Karpas-422 (cell line): Measurements from ENCODE around the gene TUFT1. TPM values are rescaled to one million over a fixed set of nuclear protein-coding genes. Genes with fewer than 3 reads are reported as not detected.

Source experiments
- DNase-seq: peaks from one replicate; pipeline ENCODE4 v3.0.0-alpha.2; 2015
- H2AFZ ChIP-seq: fragments of 200-600 bp; sonication (generic); 2 replicates; pipeline ENCODE4 v1.6.1; 2014; ENCODE audit warnings: antibody characterized with exemption, low read length, mixed read lengths
- H3K27ac ChIP-seq: fragments of 200-600 bp; sonication (generic); 2 replicates; pipeline ENCODE4 v1.5.1; 2014; ENCODE audit warnings: mild to moderate bottlenecking, low read length, moderate library complexity
- H3K27me3 ChIP-seq: fragments of 200-600 bp; sonication (generic); 2 replicates; pipeline ENCODE4 v1.6.1; 2014; ENCODE audit warnings: low read length, mixed read lengths
- H3K36me3 ChIP-seq: fragments of 200-600 bp; sonication (generic); 2 replicates; pipeline ENCODE4 v1.6.1; 2014; ENCODE audit warnings: low read length, mixed read lengths; ENCODE audit not compliant: insufficient read depth
- H3K4me1 ChIP-seq: fragments of 200-600 bp; sonication (generic); 2 replicates; pipeline ENCODE4 v1.6.1; 2014; ENCODE audit warnings: mild to moderate bottlenecking, low read length, mixed read lengths
- H3K4me2 ChIP-seq: fragments of 200-600 bp; sonication (generic); 2 replicates; pipeline ENCODE4 v1.6.1; 2014; ENCODE audit warnings: low read length, low read depth, mild to moderate bottlenecking; ENCODE audit not compliant: poor library complexity, severe bottlenecking
- H3K4me3 ChIP-seq: fragments of 200-600 bp; sonication (generic); 2 replicates; pipeline ENCODE4 v1.5.1; 2014; ENCODE audit warnings: mild to moderate bottlenecking, antibody characterized with exemption, low read length, mixed read lengths
- H3K79me2 ChIP-seq: fragments of 200-600 bp; sonication (generic); 2 replicates; pipeline ENCODE4 v1.6.1; 2014; ENCODE audit warnings: mild to moderate bottlenecking, low read length, mixed read lengths
- H3K9ac ChIP-seq: fragments of 200-600 bp; sonication (generic); 2 replicates; pipeline ENCODE4 v1.6.0; 2014; ENCODE audit warnings: low read length
- H3K9me2 ChIP-seq: fragments of 200-600 bp; sonication (generic), shearing (Covaris generic); replicated peaks from 2 replicates; pipeline ENCODE4 v1.6.0; 2014; ENCODE audit warnings: mild to moderate bottlenecking, low read length, moderate library complexity; ENCODE audit not compliant: insufficient read depth
- H3K9me3 ChIP-seq: fragments of 300-700, 200-600 bp; sonication (generic); 2 replicates; pipeline ENCODE4 v1.6.1; 2014; ENCODE audit warnings: low read length, mixed read lengths
- H4K20me1 ChIP-seq: fragments of 200-600 bp; sonication (generic); 2 replicates; pipeline ENCODE4 v1.6.1; 2014; ENCODE audit warnings: mild to moderate bottlenecking, antibody characterized with exemption, low read length, low read depth; ENCODE audit not compliant: insufficient read depth
- total RNA-seq: library from RNA; depleted of rRNA; stranded (reverse); fragments of >200 nt; shearing (Covaris generic); gene quantifications from 2 replicates; pipeline ENCODE4 v1.2.3, GENCODE V29; 2014; ENCODE audit warnings: low replicate concordance

TUFT1 gene
- total RNA-seq, 1 experiment from 2014 or later: not detected

DNA sequence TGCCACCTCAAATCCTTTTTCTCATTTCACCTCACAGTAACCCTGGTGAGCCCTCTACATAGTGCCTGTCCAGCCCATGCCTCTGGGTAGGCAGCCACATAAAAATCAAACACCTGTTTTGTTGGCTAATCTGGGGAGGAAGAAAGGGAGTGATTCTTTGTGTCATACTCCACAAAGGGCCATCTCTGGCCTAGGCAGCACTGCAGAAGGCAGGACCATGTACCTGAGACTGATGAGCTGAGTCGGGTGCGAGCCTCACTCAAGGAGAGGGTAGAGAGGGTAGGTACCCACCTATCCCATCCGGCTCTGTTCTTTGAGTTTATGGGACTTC is 7.8 kb downstream of the TUFT1 start:
- H3K4me2 ChIP-seq: no peak overlapping the region

DNA sequence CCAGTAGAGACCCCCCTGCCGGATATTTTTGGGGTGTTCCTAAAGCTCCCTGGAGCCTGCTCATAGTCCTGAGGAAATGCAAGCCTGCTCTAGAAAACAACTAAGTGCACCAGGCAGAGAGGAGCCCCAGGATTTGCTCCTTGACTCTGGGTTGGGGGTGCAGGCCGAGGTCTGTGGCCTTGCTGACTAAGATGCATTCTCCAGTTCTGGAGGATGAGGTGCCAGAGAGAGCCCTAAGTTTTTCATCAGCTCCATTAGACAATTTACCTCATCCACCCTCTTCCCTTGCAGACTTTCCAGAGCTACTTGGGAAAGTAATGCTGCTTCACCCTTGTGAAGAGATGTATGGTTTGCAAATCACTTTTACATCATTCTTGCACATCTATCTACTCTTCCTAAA is 9.1 kb downstream of the TUFT1 start:
- no peak for DNase-seq
- H3K9me3 ChIP-seq: no peaks in the 10 kb centered on the region
- H3K36me3 ChIP-seq: no peaks in the 10 kb centered on the region
- H3K27me3 ChIP-seq: no peaks in the 10 kb centered on the region
- no peaks in the 10 kb centered on the region for H4K20me1 ChIP-seq
- no peak overlapping the region for H3K4me3 ChIP-seq
- no peak overlapping the region for H3K4me2 ChIP-seq
- no peaks in the 10 kb centered on the region for H3K4me1 ChIP-seq
- no peak overlapping the region for H3K9ac ChIP-seq
- H2AFZ ChIP-seq: no peak overlapping the region
- no peaks in the 10 kb centered on the region for H3K79me2 ChIP-seq
- H3K27ac ChIP-seq: no peak overlapping the region
- no peaks in the 10 kb centered on the region for H3K9me2 ChIP-seq

More for the DNA sequence above, 7.8 kb downstream of the TUFT1 start:
- no peak for DNase-seq
- Histone ChIP-seq H4K20me1 (no peaks in the 10 kb centered on the region), H3K9ac (no peak overlapping the region), H3K4me3 (no peak overlapping the region), H3K27me3 (no peaks in the 10 kb centered on the region), H3K79me2 (no peaks in the 10 kb centered on the region), H2AFZ (no peak overlapping the region), H3K27ac (no peak overlapping the region), H3K9me2 (no peaks in the 10 kb centered on the region), H3K4me1 (no peaks in the 10 kb centered on the region), H3K9me3 (no peaks in the 10 kb centered on the region), H3K36me3 (no peaks in the 10 kb centered on the region)

DNA sequence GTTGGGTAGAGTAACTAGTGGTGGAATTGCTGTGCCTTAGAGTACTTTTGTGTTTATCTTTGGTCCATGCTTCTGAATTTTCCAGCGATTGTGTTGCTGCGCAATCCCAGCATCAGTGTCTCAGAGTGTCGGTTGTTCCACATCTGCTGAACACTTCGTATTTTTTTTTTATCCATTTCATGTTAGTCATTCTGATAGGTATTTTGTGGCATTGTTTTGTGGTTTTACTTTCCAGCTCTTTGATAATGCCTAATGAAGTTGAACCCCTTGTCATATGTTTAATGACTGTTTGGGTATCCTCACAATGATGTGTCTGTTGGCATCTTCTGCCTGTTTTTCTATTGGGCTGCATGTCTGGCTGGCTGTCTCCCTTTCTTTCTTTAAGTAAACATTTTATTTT is 13.6 kb downstream of the TUFT1 start:
- Histone ChIP-seq H3K4me3 (no peak overlapping the region), H3K27ac (no peak overlapping the region), H3K4me2 (no peak overlapping the region), H4K20me1 (no peaks in the 10 kb centered on the region), H3K9me2 (no peaks in the 10 kb centered on the region), H2AFZ (no peak overlapping the region), H3K9me3 (no peaks in the 10 kb centered on the region), H3K9ac (no peak overlapping the region), H3K4me1 (no peaks in the 10 kb centered on the region), H3K36me3 (no peaks in the 10 kb centered on the region), H3K79me2 (no peaks in the 10 kb centered on the region), H3K27me3 (no peaks in the 10 kb centered on the region)
- no peak for DNase-seq

DNA sequence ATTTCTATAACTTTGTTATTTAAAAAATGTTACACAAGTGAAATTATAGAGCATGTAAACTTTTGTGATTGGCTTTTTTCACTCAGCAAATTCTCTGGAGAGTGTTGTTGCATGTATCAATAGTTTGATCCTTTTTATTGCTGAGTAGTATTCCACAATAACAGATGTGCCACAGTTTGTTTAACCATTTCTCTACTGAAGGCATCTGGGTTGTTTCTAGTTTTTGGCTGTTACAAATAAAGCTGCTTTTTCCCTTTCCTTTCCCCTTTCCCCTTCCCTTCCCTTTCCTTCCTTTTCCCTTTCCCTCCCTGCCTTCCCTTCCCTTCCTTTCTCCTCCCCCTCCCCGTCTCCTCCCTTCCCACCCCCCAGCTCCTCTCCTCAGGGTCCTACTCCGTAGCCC is 15.9 kb downstream of the TUFT1 start:
- Histone ChIP-seq H3K4me3 (no peak overlapping the region), H3K9me3 (no peaks in the 10 kb centered on the region), H3K4me1 (no peaks in the 10 kb centered on the region), H3K9me2 (no peaks in the 10 kb centered on the region), H3K4me2 (no peak overlapping the region), H4K20me1 (no peaks in the 10 kb centered on the region), H3K9ac (no peak overlapping the region), H2AFZ (no peak overlapping the region), H3K27me3 (no peaks in the 10 kb centered on the region), H3K36me3 (no peaks in the 10 kb centered on the region), H3K79me2 (no peaks in the 10 kb centered on the region), H3K27ac (no peak overlapping the region)
- no peak for DNase-seq

DNA sequence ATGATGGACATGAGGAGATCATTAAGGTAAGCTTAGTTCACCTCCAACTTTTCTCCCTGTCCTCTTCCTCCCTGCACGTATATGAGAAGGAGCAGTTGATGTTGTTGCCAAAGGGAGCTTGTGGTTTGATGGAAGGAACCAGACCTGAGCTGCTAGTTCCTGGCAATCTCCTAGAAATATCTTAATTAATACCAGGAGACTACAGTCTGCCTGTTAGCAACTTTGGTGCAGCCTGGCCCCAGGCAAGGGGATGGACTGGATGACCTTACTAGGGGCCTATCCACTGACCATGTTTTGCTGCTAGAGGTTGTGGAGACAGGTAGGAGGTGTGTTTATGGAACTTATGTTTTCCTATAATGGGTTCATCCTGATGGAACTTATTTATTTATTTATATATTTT is 22.6 kb downstream of the TUFT1 start:
- Histone ChIP-seq H3K9ac (no peak overlapping the region), H3K9me3 (no peaks in the 10 kb centered on the region), H3K27ac (no peak overlapping the region), H3K9me2 (no peaks in the 10 kb centered on the region), H3K36me3 (no peaks in the 10 kb centered on the region), H3K4me2 (no peak overlapping the region), H4K20me1 (no peaks in the 10 kb centered on the region), H2AFZ (no peak overlapping the region), H3K79me2 (no peaks in the 10 kb centered on the region), H3K4me3 (no peak overlapping the region), H3K4me1 (peaks cover 6% of the 10 kb centered on the region), H3K27me3 (no peaks in the 10 kb centered on the region)
- DNase-seq: no peak

DNA sequence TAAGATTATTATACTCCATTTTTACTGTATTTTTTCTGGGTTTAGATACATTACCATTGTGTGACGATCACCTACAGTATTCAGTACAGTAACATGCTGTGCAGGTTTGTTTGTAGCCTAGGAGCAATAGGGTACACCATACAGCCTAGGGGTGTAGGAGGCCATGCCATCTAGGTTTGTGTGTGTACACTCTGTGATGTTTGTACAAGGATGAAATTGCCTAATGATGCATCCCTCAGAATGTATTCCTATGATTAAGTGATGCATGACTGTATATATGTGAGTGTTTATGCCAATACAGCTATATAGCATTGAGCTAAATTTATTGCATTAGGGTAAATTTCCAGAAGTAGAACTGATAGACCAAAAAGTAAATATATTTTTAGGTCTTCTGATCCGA is 23.3 kb downstream of the TUFT1 start:
- H3K4me1 ChIP-seq: peaks cover 6% of the 10 kb centered on the region
- DNase-seq: no peak
- H3K27ac ChIP-seq: no peak overlapping the region
- H3K79me2 ChIP-seq: no peaks in the 10 kb centered on the region
- H4K20me1 ChIP-seq: no peaks in the 10 kb centered on the region
- H3K9me2 ChIP-seq: no peaks in the 10 kb centered on the region
- H2AFZ ChIP-seq: no peak overlapping the region
- H3K4me3 ChIP-seq: no peak overlapping the region
- H3K27me3 ChIP-seq: no peaks in the 10 kb centered on the region
- no peaks in the 10 kb centered on the region for H3K9me3 ChIP-seq
- H3K4me2 ChIP-seq: no peak overlapping the region
- no peak overlapping the region for H3K9ac ChIP-seq
- no peaks in the 10 kb centered on the region for H3K36me3 ChIP-seq

DNA sequence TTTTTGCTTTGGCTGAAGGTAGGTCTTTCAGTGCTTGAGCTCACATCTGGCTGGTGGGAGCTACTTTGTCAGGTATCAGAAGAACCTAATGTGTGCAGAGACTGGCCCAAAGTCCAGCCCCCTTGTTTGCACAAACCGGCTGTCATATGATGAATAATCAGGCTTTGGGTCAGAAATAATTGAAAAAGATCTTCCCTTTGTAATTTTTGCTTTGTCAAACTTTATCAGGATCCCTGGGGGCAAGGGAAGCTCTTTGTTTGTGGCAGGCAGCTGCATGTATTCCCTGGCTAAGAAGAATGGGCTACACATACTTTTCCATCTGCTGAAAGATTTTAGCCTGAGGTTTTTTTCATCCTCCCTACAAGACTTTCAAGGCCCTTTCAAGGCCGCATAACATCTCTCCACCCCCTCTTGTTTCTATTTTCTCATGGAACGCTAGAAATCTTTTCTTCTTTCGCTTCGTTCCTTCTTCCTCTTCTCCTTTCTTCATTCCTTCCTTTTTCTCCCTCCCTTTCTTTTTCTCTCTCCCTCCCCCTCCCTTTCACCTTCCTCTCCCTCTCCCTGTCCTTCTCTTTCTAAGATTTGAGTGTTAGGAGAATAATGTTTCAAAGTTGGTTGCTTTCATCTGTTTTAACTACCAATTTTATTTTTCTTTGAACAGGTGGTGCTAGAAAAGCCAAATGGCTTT is 25.5 kb downstream of the TUFT1 start:
- Histone ChIP-seq H3K9ac (no peak overlapping the region), H3K9me3 (no peaks in the 10 kb centered on the region), H3K27ac (no peak overlapping the region), H4K20me1 (no peaks in the 10 kb centered on the region), H3K36me3 (no peaks in the 10 kb centered on the region), H3K4me1 (peaks cover 6% of the 10 kb centered on the region), H3K9me2 (no peaks in the 10 kb centered on the region), H3K79me2 (no peaks in the 10 kb centered on the region), H3K4me3 (no peak overlapping the region), H3K27me3 (no peaks in the 10 kb centered on the region), H2AFZ (no peak overlapping the region), H3K4me2 (no peak overlapping the region)
- no peak for DNase-seq

DNA sequence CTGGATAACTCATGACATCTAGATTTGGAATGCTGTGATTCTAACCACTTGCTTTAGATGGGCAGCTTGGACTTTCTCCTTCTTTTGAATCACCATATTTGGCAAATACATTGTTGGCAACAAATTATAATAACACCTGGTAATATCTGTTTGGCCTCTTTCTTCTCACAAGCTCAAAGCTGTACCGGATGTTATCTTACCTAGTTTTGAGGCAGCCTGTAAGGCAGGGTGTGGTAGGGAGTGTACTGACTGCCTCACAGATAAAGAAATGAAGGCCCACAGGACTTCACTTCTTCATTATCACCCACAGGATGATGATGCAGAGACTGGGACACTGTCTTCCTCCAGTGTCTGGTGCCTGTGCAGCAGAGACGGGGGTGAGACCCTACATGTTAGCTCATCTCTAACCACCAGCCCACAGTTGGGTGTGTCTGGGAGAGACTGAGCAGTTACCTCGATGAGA is 28.5 kb downstream of the TUFT1 start:
- Histone ChIP-seq H3K9me2 (no peaks in the 10 kb centered on the region), H4K20me1 (no peaks in the 10 kb centered on the region), H2AFZ (no peak overlapping the region), H3K4me1 (peaks cover 6% of the 10 kb centered on the region), H3K4me3 (no peak overlapping the region), H3K36me3 (no peaks in the 10 kb centered on the region), H3K27me3 (no peaks in the 10 kb centered on the region), H3K27ac (no peak overlapping the region), H3K9ac (no peak overlapping the region), H3K4me2 (no peak overlapping the region), H3K9me3 (no peaks in the 10 kb centered on the region), H3K79me2 (no peaks in the 10 kb centered on the region)
- DNase-seq: no peak

DNA sequence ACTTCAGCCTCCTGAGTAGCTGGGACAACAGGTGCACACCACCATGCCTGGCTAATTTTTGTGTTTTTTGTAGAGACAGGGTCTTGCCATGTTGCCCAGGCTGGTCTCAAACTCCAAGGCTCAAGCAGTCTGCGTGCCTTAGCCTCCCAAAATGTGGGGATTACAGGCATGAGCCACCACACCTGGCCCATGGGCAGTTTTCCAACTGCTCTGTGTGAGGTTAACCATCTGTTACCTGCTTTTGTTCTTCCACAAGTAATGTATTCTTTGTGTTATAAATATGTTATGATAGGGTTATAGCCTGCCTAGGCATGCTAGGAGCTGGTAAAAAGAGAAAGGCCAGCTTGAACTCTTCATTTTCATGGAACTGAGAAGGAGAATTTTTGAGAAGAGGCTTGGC is 30.7 kb downstream of the TUFT1 start:
- no peak overlapping the region for H3K9ac ChIP-seq
- no peaks in the 10 kb centered on the region for H4K20me1 ChIP-seq
- H2AFZ ChIP-seq: no peak overlapping the region
- H3K4me2 ChIP-seq: no peak overlapping the region
- no peaks in the 10 kb centered on the region for H3K36me3 ChIP-seq
- no peaks in the 10 kb centered on the region for H3K79me2 ChIP-seq
- no peaks in the 10 kb centered on the region for H3K9me2 ChIP-seq
- no peaks in the 10 kb centered on the region for H3K27me3 ChIP-seq
- no peak overlapping the region for H3K4me3 ChIP-seq
- H3K4me1 ChIP-seq: no peaks in the 10 kb centered on the region
- no peak overlapping the region for H3K27ac ChIP-seq
- no peak for DNase-seq
- no peaks in the 10 kb centered on the region for H3K9me3 ChIP-seq
